Measurements from ENCODE around the gene ARPP21.
"Not testable (repeated sequence)": the region's sequence is repeated elsewhere in the genome, so short reads cannot be mapped to it uniquely, and the experiment has no call there.

The ARPP21 gene

DNA sequence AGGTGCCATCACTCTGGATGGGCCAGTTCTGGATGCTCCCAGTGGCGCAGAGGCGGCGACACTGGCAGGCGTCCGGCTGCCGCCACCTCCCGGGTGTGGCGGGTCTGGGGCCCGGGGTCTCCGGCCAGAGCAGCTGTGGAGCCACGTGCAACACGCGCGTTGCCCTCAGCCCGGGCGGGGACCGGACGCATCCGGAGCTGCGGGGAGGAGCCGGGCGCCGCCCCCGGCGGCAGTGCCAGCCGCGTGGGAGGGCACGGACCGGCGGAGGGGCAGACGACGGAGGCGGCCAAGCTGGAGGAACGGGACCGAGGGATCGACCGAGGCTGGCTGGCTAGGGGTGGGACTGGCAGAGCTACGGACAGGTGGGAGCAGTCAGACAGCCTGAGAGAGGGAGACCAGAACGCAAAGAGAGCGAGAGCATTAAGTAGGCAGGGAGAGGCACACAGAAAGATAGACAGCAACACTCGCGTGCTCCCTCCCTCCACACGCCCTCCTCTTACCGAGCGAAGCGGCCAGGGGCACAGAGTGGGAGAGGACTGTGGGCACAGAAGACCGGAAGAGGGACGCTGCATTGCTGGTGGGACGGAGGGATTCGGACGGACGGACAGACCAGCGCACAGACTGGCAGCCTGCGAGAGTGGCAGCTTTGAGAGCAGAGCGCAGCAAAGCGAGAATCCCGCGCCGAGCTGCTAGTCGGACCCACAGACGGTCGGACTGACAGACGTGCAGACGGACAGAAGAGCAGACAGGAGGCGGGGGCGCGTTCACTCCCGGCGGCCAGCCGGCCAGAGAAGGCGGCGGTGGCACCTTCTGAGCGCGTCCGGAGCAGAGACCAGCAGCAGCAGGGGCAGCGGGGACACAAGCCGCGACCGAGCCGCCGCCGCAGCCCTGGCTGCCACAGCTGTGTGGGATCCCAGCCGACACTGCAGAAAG lies at the start of gene ARPP21:
ARPP21 (plus strand) TSS at position 272 of the 933 bp plus-strand sequence. CDS start 42,227 bp downstream, outside the sequence.
- peak; percentile 4 for DNase-seq

- no peak for DNase-seq
Measured at GRCh38 chr3:35592589-35593295, 46.6 kb upstream of the ARPP21 start.

DNA sequence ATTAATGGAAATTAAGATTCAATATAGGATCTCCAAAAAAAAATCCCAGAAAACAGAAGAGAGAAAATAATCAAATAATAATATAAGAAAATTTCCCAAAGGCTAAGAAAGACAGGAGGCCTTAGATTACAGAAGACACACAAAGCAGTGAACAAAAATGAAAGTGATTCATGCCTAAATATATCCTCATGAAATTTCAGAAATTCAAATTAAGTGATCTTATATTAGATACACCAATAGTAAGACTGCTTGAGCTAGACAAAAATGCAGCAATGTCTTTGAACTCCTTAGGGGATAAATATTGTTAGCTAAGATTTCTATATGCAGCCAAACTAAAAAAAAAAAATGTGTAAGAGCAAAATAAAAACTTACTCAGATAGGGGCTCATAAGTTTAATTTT lies 44.6 kb upstream of the ARPP21 start:
- DNase-seq = no peak

- DNase-seq = no peak
Measured at GRCh38 chr3:35596335-35596995, 42.9 kb upstream of the ARPP21 start.

GRCh38 chr3:35597490-35597889 lies 41.8 kb upstream of the ARPP21 start:
- no peak for DNase-seq

DNA sequence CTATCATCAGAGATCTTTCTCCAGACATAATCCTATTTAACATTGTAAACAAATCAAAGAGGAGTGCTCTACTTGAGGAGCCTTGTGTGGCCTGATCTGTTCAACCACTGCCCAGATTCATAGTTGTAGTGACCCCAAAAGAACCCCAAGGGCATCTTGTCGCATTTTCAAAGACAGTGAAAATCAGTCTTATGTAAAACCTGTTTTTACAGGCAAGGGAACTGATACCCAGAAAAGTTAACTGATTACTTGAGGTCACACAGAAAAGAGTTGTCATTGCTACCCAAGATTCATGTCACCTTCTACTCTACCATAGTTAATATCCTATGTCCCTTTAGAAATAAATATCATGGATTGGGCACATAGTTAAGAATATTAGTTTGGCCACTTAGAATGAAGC lies 40.5 kb upstream of the ARPP21 start:
- no peak for DNase-seq

- no peak for DNase-seq
Measured at GRCh38 chr3:35601959-35602358, 37.4 kb upstream of the ARPP21 start.

DNA sequence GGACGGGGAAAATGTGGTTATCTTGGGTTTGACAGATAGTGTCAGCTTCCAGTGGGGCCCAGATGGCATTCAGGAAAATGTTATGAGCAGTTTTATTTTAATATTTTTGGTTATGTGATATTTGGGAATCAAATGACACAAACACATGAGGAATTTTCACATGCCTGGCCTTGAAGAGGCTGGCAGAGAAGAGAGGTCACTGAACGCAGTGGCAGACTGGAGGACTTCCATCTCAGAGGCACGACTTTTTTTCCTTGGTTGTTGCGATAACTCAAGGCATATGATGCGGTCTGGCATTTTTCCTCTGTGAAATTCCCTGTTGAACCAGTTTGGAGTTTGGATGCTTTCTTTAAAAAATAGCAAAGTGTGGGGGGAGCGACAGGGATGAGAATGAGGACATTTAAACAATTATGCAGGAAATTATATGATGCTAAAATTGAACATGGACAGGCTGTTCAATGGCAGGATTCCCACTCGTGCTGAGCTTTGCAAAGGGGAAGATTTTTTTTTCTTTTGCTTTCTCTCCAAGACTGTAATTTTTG lies 36.9 kb upstream of the ARPP21 start:
- DNase-seq = no peak

- no peak for DNase-seq
Measured at GRCh38 chr3:35616346-35616745, 23.0 kb upstream of the ARPP21 start.

DNA sequence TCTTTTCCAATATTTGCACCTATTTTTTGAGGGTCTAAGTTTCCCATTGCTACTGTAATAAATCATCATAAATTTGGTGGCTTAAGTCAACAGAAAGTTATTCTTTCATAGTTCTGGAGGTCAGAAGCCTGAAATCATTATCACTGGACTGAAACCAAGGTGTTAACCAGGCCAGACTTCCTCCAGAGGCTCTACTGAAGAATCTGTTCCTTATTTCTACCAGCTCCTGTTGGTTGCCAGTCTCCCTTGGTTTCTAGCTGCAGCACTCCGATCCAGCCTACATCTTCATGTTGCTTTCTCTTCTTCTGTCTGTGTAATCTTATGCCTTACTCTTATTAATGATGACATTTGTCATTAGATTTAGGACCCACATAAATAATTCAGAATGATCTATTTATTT lies 22.0 kb upstream of the ARPP21 start:
- no peak for DNase-seq

- not testable (repeated sequence) for DNase-seq
Measured at GRCh38 chr3:35620238-35620637, 19.1 kb upstream of the ARPP21 start.

DNA sequence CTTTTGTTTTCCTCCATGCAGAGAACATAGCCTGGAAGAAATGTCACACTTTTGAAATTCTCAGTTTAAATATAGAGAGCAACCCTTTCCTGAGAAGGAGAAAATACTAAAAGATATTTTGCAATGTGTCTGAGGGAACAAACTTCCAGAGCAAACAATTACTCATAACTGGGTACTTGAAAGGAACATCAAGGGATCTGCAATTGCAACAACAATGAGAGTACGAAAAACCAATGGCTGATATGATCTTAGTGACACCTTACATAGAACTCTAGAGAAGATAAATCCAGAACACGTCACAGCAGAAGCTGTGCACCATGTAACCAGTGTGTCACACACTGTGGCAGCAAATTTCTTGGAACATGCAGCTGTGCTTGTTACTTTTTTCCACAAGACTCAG lies 14.6 kb upstream of the ARPP21 start:
- DNase-seq = no peak

GRCh38 chr3:35633332-35634124 lies 5.8 kb upstream of the ARPP21 start:
- DNase-seq = no peak

DNA sequence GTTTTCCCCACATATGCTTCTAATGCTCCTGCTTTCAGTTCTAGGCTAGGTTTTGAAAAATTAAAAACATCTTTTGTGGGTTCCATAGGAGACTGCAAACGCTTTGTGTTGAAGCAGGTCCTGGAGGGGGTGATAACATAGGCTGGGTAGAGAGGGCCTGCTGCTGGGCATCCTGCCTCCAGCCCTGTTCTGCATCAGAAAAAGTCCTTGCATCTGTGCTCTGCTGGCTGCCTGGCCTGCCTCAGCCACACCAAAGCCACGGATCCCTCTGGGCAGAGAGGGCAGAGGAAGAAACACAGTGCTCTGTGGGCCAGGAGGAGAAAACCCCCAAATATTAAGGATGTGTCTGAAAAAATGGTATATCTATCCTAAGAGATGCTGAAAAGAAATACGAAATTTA lies 3.9 kb upstream of the ARPP21 start:
- DNase-seq = no peak

- DNase-seq = no peak
Measured at GRCh38 chr3:35635926-35636683, 3.2 kb upstream of the ARPP21 start.

DNA sequence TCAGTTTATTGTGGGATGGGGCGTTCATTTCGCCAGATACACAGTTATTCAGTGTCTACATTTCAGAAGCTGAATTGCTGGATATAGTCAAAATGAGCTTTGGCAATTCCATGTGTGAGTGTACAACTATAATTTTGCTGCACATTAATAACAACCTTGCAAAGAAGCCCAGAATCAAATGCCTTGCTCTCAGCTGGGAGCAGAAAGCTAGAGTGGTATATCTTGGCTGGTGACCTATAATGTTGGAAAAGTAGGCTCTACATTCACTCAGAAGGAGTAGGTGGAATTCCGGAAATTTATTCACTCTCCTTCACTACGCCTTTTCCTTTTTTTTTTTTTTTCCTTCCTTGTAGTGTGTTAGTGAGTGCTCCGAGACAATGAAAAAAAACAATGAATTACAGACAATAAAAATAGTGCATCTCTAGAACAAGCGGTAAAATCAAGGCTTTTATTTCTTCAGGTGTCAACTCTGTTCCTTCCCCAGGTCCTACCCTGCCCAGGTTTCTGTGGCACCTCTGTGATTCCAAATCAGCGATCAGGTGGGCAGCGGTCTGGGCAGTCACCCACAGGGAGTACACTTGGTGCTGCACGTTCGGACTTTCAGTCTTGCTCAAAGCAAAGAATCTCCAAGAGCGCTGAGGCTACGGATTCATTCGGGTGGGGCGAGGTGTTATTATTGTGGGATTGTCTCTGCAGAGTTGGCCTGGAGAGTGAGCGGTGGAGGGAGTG lies 910 bp upstream of the ARPP21 start:
- DNase-seq = no peak

- no peak for DNase-seq
Measured at GRCh38 chr3:35638980-35639253, 408 bp upstream of the ARPP21 start.

- no peak for DNase-seq
Measured at GRCh38 chr3:35640190-35641165, 1.2 kb downstream of the ARPP21 start.

DNA sequence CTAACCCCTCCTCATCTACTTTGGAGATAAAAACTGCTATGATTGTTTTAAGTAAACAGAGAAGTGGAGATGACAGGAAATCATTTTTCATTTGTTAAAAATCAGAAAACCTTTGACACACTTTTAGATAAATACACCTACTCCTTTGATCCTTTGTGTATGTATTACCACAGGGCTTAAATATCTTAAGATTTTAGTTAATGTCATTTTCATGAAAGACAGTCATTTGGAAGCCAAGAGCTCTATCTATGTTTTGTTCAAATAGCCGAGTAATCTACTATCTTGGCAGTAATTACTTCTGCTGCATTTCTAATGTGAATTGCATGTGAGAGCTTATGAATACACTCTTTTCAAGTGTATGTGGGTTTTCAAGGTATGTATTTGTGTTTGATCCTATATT lies 2.0 kb downstream of the ARPP21 start:
- DNase-seq = no peak
